WI38 (cell line): Measurements from ENCODE around the gene FZR1.

Source experiments
- H3K4me3 ChIP-seq: 2 replicates; pipeline ENCODE4 v1.5.1; 2011; ENCODE audit warnings: low read depth, mild to moderate bottlenecking, control low read depth, low read length
- CTCF ChIP-seq: IDR thresholded peaks from 2 replicates; pipeline ENCODE4 v1.5.1; 2012; ENCODE audit warnings: low read depth, mild to moderate bottlenecking, control low read depth, low read length

The FZR1 gene

DNA sequence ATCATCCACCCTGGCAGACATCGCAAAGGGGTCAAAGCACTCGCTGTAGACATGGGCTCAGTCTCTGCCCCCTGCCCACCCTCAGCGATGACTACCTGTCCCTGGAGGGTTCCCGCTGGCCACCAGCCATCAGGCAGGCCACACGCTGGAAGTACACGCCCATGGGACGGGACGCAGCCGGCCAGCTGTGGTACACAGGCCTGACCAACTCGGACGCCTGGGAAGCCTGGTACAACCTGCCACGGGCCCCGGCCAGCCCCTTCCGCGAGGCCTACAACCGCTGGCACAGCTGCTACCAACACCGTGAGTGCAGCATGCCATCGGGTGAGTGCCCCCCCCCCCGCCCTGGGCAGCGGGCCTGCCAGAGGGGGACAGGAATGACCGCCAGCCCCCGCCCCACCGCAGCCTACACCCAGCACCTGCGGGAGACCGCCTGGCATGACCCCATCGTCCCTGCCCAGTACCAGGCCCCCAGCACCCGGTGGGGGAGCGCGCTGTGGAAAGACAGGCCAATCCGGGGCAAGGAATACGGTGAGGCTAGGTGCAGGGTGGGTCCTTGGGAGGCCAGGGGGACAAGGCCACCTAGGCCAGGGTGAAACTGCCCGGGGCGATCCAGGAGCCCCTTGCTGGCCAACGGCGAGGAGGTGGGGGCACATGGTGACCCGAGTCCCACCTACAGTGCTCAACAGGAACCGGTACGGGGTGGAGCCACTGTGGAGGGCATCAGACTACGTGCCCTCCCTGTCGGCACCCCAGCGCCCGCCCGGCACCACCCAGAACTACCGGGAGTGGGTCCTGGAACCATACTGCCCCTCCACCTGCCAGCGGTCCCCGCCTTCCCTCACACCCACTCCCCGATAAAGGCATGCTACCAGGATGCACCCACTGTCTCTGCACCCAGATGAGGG, 37.3 kb downstream of the FZR1 start:
- H3K4me3 ChIP-seq, result no peak overlapping the region
- no peak for TF ChIP-seq CTCF

DNA sequence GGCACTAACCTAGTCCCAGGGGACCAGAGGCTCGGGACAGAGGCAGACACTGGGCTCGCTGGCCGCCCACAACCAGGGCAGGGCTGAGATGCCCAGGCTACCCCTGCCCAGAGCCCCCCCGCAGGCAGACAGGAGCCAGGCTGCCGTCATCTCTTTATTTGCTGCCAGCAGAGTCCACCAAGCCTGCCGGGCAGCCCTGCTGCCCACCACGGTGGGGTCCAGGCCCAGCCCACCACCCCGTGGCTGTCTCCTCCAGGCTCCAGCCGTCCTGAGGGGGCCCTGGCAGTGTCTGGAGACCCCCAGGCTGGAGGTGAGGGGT, 37.9 kb downstream of the FZR1 start:
- no peak for TF ChIP-seq CTCF
- no peak overlapping the region for H3K4me3 ChIP-seq

DNA sequence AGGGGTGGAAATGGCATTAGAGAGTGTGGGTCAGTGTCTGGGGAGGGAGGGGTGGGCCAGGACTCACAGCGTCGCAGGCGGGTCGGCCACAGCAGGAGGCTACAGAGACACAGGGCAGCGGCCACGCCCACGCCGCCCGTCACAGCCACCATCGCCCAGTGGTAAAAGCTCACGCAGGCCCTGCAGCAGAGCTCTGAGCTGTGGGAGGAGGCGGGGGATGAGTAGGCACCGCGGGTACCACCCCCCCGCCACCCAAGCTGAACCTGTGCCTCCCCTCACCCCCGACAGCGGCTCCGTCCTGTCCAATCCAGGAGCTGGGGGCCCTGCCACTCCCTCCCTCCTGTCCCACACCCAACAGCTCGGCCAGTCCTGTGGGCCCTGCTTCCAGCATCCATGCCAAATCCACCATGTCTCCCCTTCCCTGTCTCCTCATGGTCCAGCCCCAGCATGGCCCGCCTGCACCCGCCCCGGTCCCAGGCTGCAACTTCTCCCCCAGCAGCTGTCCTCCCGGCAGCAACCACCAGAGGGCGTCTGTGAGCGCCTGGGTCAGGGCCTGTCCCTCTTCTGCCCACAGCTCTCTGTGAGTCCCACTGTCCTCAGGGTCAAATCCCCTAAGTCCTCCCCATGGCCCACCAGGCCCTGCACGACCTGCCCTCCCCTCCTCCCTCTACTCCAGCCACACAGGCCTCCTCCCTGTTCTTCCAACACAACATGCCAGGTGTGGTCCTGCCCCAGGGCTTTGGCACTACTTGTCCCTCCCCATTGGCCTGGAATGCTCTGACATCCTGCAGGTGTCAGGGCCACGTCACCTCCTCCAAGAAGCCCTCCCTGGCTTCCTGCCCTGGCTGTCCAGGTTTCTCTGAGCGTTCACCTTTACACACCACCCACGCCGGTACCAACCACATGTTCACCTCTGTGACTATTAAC, 38.9 kb downstream of the FZR1 start:
- TF ChIP-seq CTCF, result peak; percentile 85

GRCh38 chr19:3545669-3546034, 39.5 kb downstream of the FZR1 start:
- no peak for TF ChIP-seq CTCF
- H3K4me3 ChIP-seq, result no peak overlapping the region

More for the DNA sequence above, 38.9 kb downstream of the FZR1 start:
- H3K4me3 ChIP-seq, result no peak overlapping the region

GRCh38 chr19:3546119-3546518, 40.0 kb downstream of the FZR1 start:
- no peak for TF ChIP-seq CTCF
- H3K4me3 ChIP-seq, result no peak overlapping the region

- no peak overlapping the region for H3K4me3 ChIP-seq
- peak; percentile 61; the same call in 1 of the 2 replicates for TF ChIP-seq CTCF
Measured at GRCh38 chr19:3547301-3547731, 41.2 kb downstream of the FZR1 start.
